ENCODE measurements around the gene NTN5.

The NTN5 gene

DNA sequence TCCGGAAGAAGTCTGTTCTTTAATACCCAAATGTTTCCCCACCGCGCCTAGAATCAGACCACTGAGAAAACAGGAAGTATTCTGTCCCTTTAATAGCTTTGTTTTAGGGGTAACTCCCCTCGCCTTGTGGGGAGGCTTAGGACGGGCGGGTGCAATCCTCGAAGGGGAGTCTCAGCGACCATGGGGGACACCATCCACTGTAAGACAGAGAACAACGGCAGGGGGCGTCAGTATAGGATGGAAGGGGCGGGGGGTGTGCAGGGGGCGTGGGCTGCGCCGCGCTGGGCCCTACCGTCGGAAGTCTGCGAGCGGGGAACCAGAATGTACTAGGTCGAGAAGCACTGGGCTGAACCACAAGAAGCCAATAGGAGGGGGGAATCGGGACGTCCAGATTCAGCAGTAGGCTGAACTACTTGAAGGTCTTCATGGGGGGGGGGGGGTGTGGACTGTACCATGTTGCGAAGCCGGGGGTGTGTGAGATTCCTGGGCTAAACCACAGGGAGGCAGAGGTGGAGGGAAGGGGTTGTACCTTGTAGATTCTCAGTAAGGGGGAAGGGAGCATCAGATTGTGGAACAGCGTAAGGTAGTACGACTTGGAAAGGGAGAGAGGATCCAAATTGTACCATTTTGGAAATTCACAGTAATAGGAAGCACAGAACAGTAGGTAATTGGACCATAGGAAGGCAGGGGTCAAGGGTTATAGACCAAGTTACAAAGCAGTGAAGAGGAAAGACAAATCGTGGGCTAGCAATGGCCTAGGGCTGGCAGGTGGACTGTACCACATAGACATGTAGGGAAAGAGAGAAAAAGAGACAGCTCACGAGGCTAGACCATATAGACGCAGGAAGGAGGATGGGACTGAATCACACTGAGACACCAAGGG is 34.6 kb downstream of the NTN5 start:
- H3K4me3 ChIP-seq (ENCODE audit: low read length) = peak overlapping the region; percentile 71
- H3K27ac ChIP-seq (ENCODE audit: low read length) = peak overlapping the region; percentile 89
- no peaks in the 10 kb centered on the region for H3K9me3 ChIP-seq (ENCODE audit: insufficient read depth, low read depth, low read length)
- H3K4me1 ChIP-seq (ENCODE audit: insufficient read depth, low read length) = peaks cover 17% of the 10 kb centered on the region; the same call in 1 of the 2 replicates
- H3K27me3 ChIP-seq (ENCODE audit: insufficient read depth, low read length) = peaks cover 12% of the 10 kb centered on the region; the same call in 1 of the 2 replicates
- peak overlapping the region; percentile 85; the same call in 1 of the 2 replicates for H3K9ac ChIP-seq (ENCODE audit: low read depth, low read length)
- peaks cover 11% of the 10 kb centered on the region; the same call in 1 of the 2 replicates for H3K36me3 ChIP-seq (ENCODE audit: insufficient read depth, low read depth, low read length)

DNA sequence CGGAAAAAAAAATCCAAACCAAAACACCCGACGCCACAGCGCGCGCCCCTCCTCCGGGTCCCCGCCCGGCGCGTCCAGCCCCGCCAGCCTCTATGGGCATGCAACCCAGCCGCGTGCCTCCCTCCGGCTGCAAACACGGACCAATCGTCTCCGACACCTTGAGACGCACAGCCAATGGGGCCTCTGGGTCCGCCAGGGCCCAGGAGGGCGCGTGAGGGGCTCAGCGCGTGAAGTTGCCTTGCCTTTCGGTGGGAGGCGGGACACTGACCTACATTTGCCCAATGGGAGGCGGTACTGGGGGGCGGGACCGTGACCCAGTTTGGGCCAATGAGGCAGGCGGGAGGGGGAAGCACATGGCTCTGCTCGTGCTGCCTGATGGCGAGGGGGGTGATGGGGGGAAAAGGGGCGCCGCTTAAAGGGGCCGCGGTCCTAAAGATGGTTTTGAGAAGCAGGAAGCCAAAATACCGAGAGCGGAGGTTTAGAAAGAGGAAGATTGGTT is 35.3 kb downstream of the NTN5 start:
- H3K27ac ChIP-seq (ENCODE audit: low read length) = peak overlapping the region; percentile 81
- peaks cover 12% of the 10 kb centered on the region; the same call in 1 of the 2 replicates for H3K27me3 ChIP-seq (ENCODE audit: insufficient read depth, low read length)
- H3K9ac ChIP-seq (ENCODE audit: low read depth, low read length) = peak overlapping the region; percentile 85; the same call in 1 of the 2 replicates
- H3K36me3 ChIP-seq (ENCODE audit: insufficient read depth, low read depth, low read length) = peaks cover 11% of the 10 kb centered on the region; the same call in 1 of the 2 replicates
- peak overlapping the region; percentile 83 for H3K4me3 ChIP-seq (ENCODE audit: low read length)
- H3K4me1 ChIP-seq (ENCODE audit: insufficient read depth, low read length) = peaks cover 17% of the 10 kb centered on the region; the same call in 1 of the 2 replicates
- H3K9me3 ChIP-seq (ENCODE audit: insufficient read depth, low read depth, low read length) = no peaks in the 10 kb centered on the region

DNA sequence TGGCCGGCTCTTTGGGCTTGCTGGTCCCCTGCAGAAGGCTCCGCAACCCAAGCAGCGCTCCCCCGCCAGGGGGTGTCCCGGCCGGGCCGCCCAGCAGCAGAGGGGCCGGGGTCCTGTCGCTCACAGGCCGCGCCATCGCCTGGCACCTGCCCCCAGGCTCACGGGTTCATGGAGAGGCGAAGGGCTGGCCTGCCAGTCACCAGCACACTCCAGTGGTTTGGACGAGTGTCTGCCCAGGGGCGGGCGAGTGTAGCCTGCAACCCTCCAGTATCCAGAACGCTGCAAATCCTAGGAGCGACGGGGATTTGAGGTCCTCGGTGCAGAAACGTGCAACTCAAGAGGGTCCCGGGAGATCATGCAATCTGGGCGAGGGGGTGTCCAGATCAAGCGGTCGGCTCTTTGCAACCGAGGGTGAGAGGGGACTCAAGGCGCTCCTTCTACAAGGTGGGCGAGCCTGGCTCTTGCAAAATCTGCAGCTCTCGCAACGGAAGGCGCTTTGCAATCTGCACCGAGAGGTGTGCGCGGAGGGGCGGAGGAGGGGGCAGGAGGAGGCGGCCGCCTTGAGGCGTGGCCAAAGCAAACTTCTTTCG is 35.9 kb downstream of the NTN5 start, which contains the start of gene DBP:
Gene DBP, minus strand, starts transcription at position 521 of the 590 bp plus-strand sequence. Its CDS starts 385 bp downstream, at position 136.
- H3K9me3 ChIP-seq (ENCODE audit: insufficient read depth, low read depth, low read length) = no peaks in the 10 kb centered on the region
- H3K27me3 ChIP-seq (ENCODE audit: insufficient read depth, low read length) = peaks cover 12% of the 10 kb centered on the region; the same call in 1 of the 2 replicates
- peak within 1 kb of the TSS; percentile 83 for H3K4me3 ChIP-seq (ENCODE audit: low read length)
- peak within 1 kb of the TSS; percentile 81 for H3K27ac ChIP-seq (ENCODE audit: low read length)
- peak within 1 kb of the TSS; percentile 85; the same call in 1 of the 2 replicates for H3K9ac ChIP-seq (ENCODE audit: low read depth, low read length)
- H3K4me1 ChIP-seq (ENCODE audit: insufficient read depth, low read length) = peaks cover 17% of the 10 kb centered on the region; the same call in 1 of the 2 replicates
- H3K36me3 ChIP-seq (ENCODE audit: insufficient read depth, low read depth, low read length) = peaks cover 11% of the 10 kb centered on the region; the same call in 1 of the 2 replicates

DNA sequence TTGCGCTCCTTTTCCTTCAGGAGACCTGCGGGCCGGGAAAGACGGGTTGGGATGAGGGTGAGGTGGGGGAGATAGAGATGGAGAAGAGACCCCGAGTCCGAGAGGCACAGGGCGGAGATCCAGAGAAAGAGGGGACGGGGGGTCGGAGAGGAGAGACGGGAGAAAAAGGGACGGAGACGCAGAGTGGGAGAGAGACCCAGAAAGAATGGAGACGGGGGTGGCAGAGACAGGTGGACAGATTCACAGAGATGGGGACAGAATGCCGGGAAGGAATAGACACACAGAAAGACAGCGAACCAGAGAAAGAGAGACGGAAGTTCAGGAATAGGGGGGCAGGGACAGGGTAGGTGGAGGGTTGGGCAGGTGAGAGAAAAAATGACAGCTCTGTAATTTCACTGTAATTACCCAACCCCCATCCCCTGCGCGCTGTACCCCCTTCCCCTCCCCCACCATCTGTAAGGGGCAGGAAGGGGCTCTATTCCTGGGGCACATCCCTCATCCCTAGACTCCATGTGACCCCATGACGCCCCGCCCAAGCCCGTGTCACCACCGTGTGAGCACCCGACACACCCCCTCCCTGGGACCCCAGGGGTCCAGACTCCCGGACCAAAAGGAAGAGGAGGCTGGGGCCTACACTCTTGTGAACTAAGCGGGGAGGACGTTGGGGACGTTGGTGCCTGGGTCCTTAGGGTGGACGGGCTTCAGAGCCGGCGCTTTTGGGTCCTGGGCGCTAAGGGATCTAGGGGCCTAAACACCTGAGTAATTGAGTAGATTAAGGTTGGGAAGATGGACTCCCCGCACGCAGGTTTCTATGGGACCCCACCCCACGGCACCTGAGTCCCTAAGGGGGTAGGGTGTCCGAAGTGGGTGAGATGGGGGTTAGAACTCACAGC is 36.6 kb downstream of the NTN5 start:
- Histone ChIP-seq H3K4me1 (ENCODE audit: insufficient read depth, low read length) (peaks cover 19% of the 10 kb centered on the region; the same call in 1 of the 2 replicates), H3K9ac (ENCODE audit: low read depth, low read length) (peak overlapping the region; percentile 58; the same call in 1 of the 2 replicates), H3K4me3 (ENCODE audit: low read length) (peak overlapping the region; percentile 83), H3K27ac (ENCODE audit: low read length) (no peak overlapping the region), H3K9me3 (ENCODE audit: insufficient read depth, low read depth, low read length) (no peaks in the 10 kb centered on the region), H3K27me3 (ENCODE audit: insufficient read depth, low read length) (peaks cover 12% of the 10 kb centered on the region; the same call in 1 of the 2 replicates), H3K36me3 (ENCODE audit: insufficient read depth, low read depth, low read length) (peaks cover 11% of the 10 kb centered on the region; the same call in 1 of the 2 replicates)

DNA sequence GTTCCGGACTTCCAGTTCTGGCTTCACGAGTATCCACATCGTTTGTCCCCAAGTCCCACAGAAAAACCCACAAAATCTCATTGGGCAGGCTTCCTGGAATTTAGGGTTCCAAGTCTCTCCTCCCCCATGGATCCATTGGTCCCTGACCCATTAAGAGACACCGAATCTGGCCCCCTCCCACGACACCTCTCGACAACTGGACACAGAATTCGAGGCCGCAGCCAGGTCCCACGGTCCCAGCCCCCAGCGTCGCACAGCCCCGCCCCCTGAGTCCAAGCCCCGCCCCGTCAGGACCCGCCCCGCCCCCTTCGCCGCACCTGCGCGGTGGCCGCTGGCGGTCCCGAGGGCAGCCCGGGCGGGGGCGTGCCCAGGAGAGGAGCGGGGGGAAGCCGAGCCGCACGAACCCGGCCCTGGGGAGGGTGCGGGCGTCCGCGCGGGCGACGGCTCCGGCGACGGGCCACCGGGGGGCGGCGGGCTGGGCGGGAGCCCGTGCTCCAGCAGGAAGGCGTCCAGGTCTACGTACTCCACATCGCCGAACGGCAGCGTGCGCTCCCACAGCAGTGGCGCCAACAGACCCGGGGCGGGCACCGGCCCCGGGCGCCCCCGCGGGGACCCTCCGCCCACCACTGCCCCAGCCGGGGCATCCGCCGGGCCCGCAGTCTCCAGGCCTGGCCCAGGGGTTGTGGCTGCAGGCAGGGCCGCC is 37.4 kb downstream of the NTN5 start:
- H3K4me1 ChIP-seq (ENCODE audit: insufficient read depth, low read length) = peaks cover 22% of the 10 kb centered on the region; the same call in 1 of the 2 replicates
- no peak overlapping the region for H3K27ac ChIP-seq (ENCODE audit: low read length)
- peaks cover 12% of the 10 kb centered on the region; the same call in 1 of the 2 replicates for H3K27me3 ChIP-seq (ENCODE audit: insufficient read depth, low read length)
- H3K4me3 ChIP-seq (ENCODE audit: low read length) = peak overlapping the region; percentile 83
- peaks cover 11% of the 10 kb centered on the region; the same call in 1 of the 2 replicates for H3K36me3 ChIP-seq (ENCODE audit: insufficient read depth, low read depth, low read length)
- H3K9ac ChIP-seq (ENCODE audit: low read depth, low read length) = peak overlapping the region; percentile 61; the same call in 1 of the 2 replicates
- H3K9me3 ChIP-seq (ENCODE audit: insufficient read depth, low read depth, low read length) = no peaks in the 10 kb centered on the region

DNA sequence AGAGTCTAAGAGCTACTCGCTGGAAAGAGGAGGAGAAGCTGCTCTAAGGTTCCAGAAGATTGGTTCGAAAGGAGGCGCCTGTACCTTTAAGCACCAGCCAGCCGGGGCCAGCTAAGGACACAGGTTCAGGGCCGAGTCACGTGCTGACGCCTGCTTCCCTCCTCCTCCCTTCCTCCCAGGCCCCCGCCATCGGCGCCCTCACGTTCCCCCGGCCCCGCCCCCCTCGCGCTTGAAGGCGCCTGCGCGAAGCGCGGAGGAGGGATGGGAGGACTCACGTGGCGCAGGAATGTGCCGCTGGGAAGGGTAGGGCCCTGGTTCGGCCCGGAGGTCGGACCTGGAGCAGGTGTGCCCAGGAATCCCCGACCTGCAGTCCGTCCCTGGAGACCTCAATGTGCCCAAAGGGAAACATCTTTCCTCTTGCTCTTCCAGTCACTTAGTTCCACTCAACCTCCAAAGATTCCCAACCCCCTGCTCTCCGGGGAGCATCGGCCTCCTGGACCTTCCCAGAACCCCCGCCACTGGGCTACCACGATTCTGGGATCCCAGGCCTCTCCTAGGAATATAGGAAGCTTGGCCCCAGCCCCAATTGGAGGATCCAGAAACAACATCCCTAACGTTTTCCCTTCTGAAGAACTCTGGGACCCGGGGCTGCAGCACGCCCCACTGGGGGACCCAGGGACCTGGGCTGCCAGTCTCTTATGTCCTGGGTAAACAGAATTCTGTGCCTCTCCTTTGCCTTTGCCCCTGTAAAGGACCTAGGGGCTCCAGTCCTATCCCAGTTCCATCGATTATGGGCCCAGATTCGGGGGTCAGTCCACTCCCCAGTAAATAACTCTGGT is 38.2 kb downstream of the NTN5 start:
- peaks cover 22% of the 10 kb centered on the region; the same call in 1 of the 2 replicates for H3K4me1 ChIP-seq (ENCODE audit: insufficient read depth, low read length)
- H3K36me3 ChIP-seq (ENCODE audit: insufficient read depth, low read depth, low read length) = peaks cover 10% of the 10 kb centered on the region; the same call in 1 of the 2 replicates
- no peak overlapping the region for H3K27ac ChIP-seq (ENCODE audit: low read length)
- peak overlapping the region; percentile 61; the same call in 1 of the 2 replicates for H3K9ac ChIP-seq (ENCODE audit: low read depth, low read length)
- H3K9me3 ChIP-seq (ENCODE audit: insufficient read depth, low read depth, low read length) = no peaks in the 10 kb centered on the region
- H3K27me3 ChIP-seq (ENCODE audit: insufficient read depth, low read length) = peaks cover 12% of the 10 kb centered on the region; the same call in 1 of the 2 replicates
- H3K4me3 ChIP-seq (ENCODE audit: low read length) = peak overlapping the region; percentile 50

DNA sequence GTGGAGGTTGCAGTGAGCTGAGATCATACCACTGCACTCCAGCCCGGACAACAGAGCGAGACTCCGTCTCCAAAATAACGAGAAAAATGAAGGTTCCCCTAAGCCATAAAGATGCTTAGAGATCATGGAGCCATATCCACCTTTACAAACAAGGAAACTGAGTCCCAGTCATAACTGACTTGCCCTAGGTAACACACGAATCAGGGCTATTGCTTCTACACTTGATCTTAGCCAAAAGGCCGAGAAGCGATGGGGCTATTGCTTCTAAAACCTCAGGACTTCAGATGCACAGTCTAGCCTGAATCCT is 38.8 kb downstream of the NTN5 start:
- H3K9me3 ChIP-seq (ENCODE audit: insufficient read depth, low read depth, low read length) = no peaks in the 10 kb centered on the region
- peaks cover 5% of the 10 kb centered on the region; the same call in 1 of the 2 replicates for H3K36me3 ChIP-seq (ENCODE audit: insufficient read depth, low read depth, low read length)
- H3K27ac ChIP-seq (ENCODE audit: low read length) = no peak overlapping the region
- H3K9ac ChIP-seq (ENCODE audit: low read depth, low read length) = peak overlapping the region; percentile 33; the same call in 1 of the 2 replicates
- H3K4me3 ChIP-seq (ENCODE audit: low read length) = peak overlapping the region; percentile 22
- peaks cover 12% of the 10 kb centered on the region; the same call in 1 of the 2 replicates for H3K27me3 ChIP-seq (ENCODE audit: insufficient read depth, low read length)
- H3K4me1 ChIP-seq (ENCODE audit: insufficient read depth, low read length) = peaks cover 22% of the 10 kb centered on the region; the same call in 1 of the 2 replicates

DNA sequence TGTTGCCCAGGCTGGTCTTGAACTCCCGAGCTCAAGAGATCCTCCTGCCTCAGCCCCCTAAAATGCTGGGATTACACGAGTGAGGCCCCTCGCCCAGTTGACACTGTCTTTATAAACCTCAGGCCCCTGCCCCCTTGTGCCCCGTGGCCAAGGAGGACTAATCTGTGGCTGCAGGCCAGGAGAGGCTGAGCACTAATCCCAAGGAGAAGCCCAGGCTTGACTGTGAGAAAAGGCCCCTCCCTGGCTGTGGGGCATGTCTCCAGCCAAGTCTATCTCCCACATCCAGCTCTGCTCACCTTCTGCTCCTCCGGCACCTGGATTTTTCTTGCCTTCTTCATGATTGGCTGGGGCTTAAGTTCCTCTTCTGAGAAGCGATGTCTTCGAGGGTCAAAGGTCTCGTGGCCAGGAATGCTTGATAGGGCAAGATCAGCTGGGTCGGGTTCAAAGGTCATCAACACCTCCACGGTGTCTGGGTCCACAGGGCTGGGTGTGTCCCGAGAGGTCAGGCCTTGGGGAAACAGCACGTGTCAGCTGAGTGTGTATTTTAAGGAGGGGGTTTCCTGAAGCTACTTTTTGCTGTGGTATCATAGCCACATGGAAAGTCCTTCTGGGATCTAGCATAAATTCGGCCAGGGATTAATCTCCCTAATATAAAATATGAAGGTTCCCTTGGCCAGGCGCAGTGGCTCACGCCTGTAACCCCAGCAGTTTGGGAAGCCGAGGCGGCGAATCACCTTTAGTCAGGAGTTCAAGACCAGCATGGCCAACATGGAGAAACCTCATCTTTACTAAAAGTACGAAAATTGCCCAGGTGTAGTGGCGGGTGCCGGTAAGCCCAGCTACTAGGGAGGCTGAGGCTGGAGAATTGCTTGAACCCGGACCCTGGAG is 39.4 kb downstream of the NTN5 start:
- H3K36me3 ChIP-seq (ENCODE audit: insufficient read depth, low read depth, low read length) = peaks cover under 1% of the 10 kb centered on the region; the same call in 1 of the 2 replicates
- H3K27me3 ChIP-seq (ENCODE audit: insufficient read depth, low read length) = peaks cover 12% of the 10 kb centered on the region; the same call in 1 of the 2 replicates
- H3K4me3 ChIP-seq (ENCODE audit: low read length) = no peak overlapping the region
- H3K9me3 ChIP-seq (ENCODE audit: insufficient read depth, low read depth, low read length) = no peaks in the 10 kb centered on the region
- peaks cover 18% of the 10 kb centered on the region; the same call in 1 of the 2 replicates for H3K4me1 ChIP-seq (ENCODE audit: insufficient read depth, low read length)
- no peak overlapping the region for H3K27ac ChIP-seq (ENCODE audit: low read length)
- H3K9ac ChIP-seq (ENCODE audit: low read depth, low read length) = no peak overlapping the region

DNA sequence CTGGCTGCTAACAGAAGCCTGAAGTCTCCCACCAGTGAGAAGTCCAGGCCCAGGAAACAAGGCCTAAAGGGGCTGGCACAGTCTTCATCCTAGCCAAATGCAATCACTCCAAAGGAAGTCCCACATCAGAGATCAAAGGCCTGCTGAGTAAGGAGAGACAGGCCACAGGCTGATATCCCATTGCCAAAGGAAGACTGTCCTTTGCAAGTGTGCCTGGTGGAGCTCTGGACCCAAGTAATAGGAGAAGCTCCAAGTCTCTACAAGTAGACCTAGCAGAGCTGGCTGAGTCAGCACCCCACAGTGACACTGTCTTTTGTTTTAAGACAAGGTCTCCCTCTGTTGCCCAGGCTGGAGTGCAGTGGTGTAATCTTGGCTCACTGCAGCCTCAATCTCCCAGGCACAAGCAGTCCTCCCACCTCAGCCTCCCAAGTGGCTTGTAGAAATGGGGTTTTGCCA is 40.1 kb downstream of the NTN5 start:
- no peak overlapping the region for H3K4me3 ChIP-seq (ENCODE audit: low read length)
- peaks cover 12% of the 10 kb centered on the region; the same call in 1 of the 2 replicates for H3K27me3 ChIP-seq (ENCODE audit: insufficient read depth, low read length)
- no peaks in the 10 kb centered on the region for H3K9me3 ChIP-seq (ENCODE audit: insufficient read depth, low read depth, low read length)
- H3K4me1 ChIP-seq (ENCODE audit: insufficient read depth, low read length) = peaks cover 17% of the 10 kb centered on the region; the same call in 1 of the 2 replicates
- H3K36me3 ChIP-seq (ENCODE audit: insufficient read depth, low read depth, low read length) = no peaks in the 10 kb centered on the region
- no peak overlapping the region for H3K27ac ChIP-seq (ENCODE audit: low read length)
- no peak overlapping the region for H3K9ac ChIP-seq (ENCODE audit: low read depth, low read length)

Measured in iPS-20b (cell line).